ENCODE measurements around the gene VAV2. TPM values are rescaled to one million over a fixed set of nuclear protein-coding genes. Genes with fewer than 3 reads are reported as not detected.

Gene VAV2
- total and polyA plus RNA-seq, 2 experiments from 2014 or later: 10.8 to 15.3 TPM

GRCh38 chr9:133836818-133837217 lies 155.3 kb downstream of the VAV2 start:
- no peak for DNase-seq (ENCODE audit: low read depth in 1 of 2, low spot score in 1 of 2)
- Histone ChIP-seq H3K27ac (no peak overlapping the region), H3K9me3 (ENCODE audit: low read depth) (no peaks in the 10 kb centered on the region), H3K36me3 (no peaks in the 10 kb centered on the region), H3K4me3 (no peak overlapping the region), H3K4me1 (ENCODE audit: low read depth) (no peaks in the 10 kb centered on the region), H3K27me3 (no peaks in the 10 kb centered on the region)
- TF ChIP-seq, protein P1, sequence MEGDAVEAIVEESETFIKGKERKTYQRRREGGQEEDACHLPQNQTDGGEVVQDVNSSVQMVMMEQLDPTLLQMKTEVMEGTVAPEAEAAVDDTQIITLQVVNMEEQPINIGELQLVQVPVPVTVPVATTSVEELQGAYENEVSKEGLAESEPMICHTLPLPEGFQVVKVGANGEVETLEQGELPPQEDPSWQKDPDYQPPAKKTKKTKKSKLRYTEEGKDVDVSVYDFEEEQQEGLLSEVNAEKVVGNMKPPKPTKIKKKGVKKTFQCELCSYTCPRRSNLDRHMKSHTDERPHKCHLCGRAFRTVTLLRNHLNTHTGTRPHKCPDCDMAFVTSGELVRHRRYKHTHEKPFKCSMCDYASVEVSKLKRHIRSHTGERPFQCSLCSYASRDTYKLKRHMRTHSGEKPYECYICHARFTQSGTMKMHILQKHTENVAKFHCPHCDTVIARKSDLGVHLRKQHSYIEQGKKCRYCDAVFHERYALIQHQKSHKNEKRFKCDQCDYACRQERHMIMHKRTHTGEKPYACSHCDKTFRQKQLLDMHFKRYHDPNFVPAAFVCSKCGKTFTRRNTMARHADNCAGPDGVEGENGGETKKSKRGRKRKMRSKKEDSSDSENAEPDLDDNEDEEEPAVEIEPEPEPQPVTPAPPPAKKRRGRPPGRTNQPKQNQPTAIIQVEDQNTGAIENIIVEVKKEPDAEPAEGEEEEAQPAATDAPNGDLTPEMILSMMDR (IDR thresholded peaks at IDR 0.05; ENCODE audit: low read depth, low read length): no peak

DNA sequence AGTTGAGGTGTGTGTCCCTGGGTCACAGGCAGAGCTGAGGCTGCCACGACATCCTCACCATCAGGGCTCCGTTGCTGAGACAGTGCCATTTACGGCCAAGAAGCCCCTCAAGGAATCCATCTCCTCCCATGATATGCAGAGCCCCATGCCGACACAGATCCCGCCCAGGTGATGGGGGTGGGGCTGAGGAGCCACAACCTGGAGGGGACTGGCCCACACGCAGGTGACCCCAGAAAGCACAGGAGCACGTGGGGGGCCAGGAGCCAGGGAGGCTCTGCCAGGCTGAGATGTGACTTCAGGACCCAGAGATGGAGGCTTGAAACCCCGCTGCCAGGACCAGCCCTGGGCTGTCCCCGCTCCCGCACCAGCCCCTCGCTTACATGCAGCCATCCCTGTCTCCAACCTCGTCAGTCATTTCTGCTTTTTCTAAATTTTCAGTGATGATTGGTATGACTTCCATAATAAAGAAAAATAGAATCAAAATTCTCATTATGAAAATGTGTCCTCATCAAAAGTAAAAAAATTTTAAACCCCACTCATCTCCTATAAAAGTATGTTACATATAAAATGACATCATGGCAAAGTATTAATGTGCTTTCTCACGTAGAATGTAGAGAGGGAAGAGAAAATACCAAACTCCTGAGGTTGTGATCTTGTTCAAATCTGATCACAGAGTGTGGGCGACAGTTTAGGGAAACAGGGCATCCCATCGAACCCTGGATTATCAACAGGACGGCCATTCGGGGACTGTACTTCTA lies 155.9 kb downstream of the VAV2 start:
- Histone ChIP-seq H3K4me3 (no peak overlapping the region), H3K27me3 (no peaks in the 10 kb centered on the region), H3K36me3 (no peaks in the 10 kb centered on the region), H3K9me3 (ENCODE audit: low read depth) (no peaks in the 10 kb centered on the region), H3K27ac (no peak overlapping the region), H3K4me1 (ENCODE audit: low read depth) (no peaks in the 10 kb centered on the region)
- TF ChIP-seq, protein P1 (IDR thresholded peaks at IDR 0.05; ENCODE audit: low read depth, low read length): no peak
- DNase-seq (ENCODE audit: low read depth in 1 of 2, low spot score in 1 of 2): no peak

DNA sequence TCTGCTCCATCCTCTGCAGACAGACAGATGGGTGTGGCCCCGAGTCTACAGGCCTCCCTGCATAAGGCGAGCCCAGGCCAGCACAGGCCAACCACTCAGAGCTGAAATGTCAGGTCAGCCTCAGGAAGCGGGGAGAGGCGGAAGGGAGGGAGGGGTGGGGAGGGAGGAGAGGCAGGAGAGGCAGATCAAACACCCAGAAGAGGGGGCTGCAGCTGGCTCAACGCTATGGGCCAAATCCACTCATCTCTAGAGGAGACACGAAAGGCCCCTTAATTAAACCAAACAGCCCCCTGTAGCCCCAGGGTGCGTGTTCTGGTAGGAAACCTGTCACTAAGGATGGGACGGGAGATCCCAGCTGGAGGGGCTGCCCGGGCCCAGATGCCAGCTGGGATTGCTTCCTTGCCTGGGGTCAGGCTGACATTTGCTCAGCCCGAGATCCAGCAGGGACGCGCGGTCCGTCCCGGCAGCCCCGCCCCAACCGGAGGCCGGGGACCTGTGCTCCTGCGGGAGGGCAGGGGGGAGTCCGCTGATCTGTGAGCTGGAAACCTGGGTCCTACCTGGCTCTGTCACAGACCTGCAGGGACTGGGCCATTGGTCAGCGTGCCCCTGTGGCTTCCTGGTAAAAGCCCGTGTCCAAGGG lies 156.7 kb downstream of the VAV2 start:
- H3K36me3 ChIP-seq: no peaks in the 10 kb centered on the region
- no peaks in the 10 kb centered on the region for H3K27me3 ChIP-seq
- TF ChIP-seq, protein P1 (IDR thresholded peaks at IDR 0.05; ENCODE audit: low read depth, low read length): no peak
- no peaks in the 10 kb centered on the region for H3K9me3 ChIP-seq (ENCODE audit: low read depth)
- DNase-seq (ENCODE audit: low read depth in 1 of 2, low spot score in 1 of 2): peak in 1 of 2 donors; percentile 17
- no peak overlapping the region for H3K27ac ChIP-seq
- H3K4me1 ChIP-seq (ENCODE audit: low read depth): no peaks in the 10 kb centered on the region
- no peak overlapping the region for H3K4me3 ChIP-seq

DNA sequence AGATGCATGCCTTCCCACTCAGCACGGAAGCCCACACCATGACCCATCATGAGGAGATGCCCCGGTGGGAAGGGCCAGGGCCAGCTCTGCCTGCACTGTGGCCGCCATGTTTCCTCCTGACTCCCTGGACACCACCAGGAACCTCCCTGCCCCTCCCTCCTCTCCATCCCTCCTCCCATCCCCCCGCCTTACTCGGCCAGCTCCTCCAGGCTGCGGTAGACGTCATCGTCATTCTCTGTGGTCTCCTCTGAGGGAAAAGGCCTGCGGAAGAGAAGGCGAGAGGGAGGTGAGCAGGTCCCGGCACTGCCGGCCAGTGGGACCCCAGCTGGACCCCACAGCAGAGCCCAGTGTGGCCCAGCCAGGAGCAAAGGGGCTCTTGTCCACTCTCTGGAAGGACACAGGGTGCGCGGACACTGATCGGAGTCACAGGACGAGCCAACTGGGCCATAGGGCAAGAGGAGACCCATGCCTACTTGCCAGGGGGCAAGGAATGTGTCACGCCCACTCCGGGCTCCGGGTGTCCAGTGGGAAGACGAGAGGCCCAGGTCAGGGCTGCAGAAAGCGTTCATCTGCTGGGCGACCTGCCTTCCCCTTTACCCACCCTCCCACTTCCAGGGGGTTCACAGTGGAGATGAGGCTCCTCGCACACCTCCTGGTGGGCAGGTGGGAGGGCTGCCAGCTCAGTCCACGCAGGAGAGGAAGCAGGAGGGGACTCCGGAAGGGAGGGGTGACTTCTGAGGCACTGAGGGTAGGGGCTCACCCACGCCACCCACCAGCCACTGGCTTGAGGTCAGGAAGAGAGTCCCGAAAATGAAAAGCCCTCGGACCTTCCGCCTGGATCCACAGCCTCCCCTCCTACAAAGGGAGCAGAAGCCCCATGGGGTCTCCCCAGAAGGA lies 157.8 kb downstream of the VAV2 start:
- H3K27me3 ChIP-seq: no peaks in the 10 kb centered on the region
- TF ChIP-seq, protein P1 (IDR thresholded peaks at IDR 0.05; ENCODE audit: low read depth, low read length): no peak
- H3K36me3 ChIP-seq: no peaks in the 10 kb centered on the region
- DNase-seq (ENCODE audit: low read depth in 1 of 2, low spot score in 1 of 2): no peak
- H3K9me3 ChIP-seq (ENCODE audit: low read depth): no peaks in the 10 kb centered on the region
- no peak overlapping the region for H3K27ac ChIP-seq
- H3K4me1 ChIP-seq (ENCODE audit: low read depth): no peaks in the 10 kb centered on the region
- H3K4me3 ChIP-seq: no peak overlapping the region

GRCh38 chr9:133833388-133834025 lies 158.6 kb downstream of the VAV2 start:
- Histone ChIP-seq H3K4me1 (ENCODE audit: low read depth) (no peaks in the 10 kb centered on the region), H3K4me3 (no peak overlapping the region), H3K9me3 (ENCODE audit: low read depth) (no peaks in the 10 kb centered on the region), H3K27me3 (no peaks in the 10 kb centered on the region), H3K36me3 (no peaks in the 10 kb centered on the region), H3K27ac (no peak overlapping the region)
- no peak for DNase-seq (ENCODE audit: low read depth in 1 of 2, low spot score in 1 of 2)
- TF ChIP-seq, protein P1 (IDR thresholded peaks at IDR 0.05; ENCODE audit: low read depth, low read length): no peak

All from cardiac muscle cell (in vitro differentiated cells and primary cell).